Measurements from ENCODE around the gene ZCCHC7. TPM values are rescaled to one million over a fixed set of nuclear protein-coding genes. Genes with fewer than 3 reads are reported as not detected.

ZCCHC7 gene
- total and polyA plus RNA-seq, 2 of the 8 experiments (the other 6 are each of a cell fraction or from before 2014, with no cell fraction given) = 12.2 to 27.5 TPM

- FAIRE-seq (no peak), DNase-seq (ENCODE audit: low read depth in 1 of 2, low spot score in 2 of 2) (no peak)
- H3K4me3 ChIP-seq (ENCODE audit: extremely low read depth in 1 of 4, insufficient read depth in 2 of 4, low read depth in 3 of 4, low read length in 4 of 4) = no peak overlapping the region
- no peak overlapping the region for H4K8ac ChIP-seq (ENCODE audit: extremely low read depth, insufficient read depth, low read length)
- 93% methylated on average over 3 of the region's 3 CpGs; no CpG with 5 or more reads in 1 of the 2 experiments for WGBS, 2 experiments (ENCODE audit: extremely low coverage in 1 of 2, insufficient coverage in 1 of 2, insufficient read length in 1 of 2, insufficient replicate concordance in 2 of 2, low coverage in 1 of 2, low lambda C conversion rate in 2 of 2, missing lambda C conversion rate in 1 of 2)
- no peaks in the 10 kb centered on the region; the same call in 1 of the 2 replicates for H3K23me2 ChIP-seq (ENCODE audit: low read depth, low read length)
- no peak overlapping the region for H2BK15ac ChIP-seq (ENCODE audit: low read length)
- no peak overlapping the region for H2BK120ac ChIP-seq (replicated peaks; ENCODE audit: low read depth, low read length)
- ChIA-PET CTCF (ENCODE audit: partially characterized antibody) (interaction anchor here (0.6 to 1.5 kb wide), 4 partner anchors 15 to 572 kb away, joined by 3 to 4 read pairs (median 3); no protein-coding TSS in a partner anchor), POLR2A (ENCODE audit: partially characterized antibody) (no interaction called here)
- H2BK12ac ChIP-seq (ENCODE audit: low read depth, low read length) = no peak overlapping the region
- H3K18ac ChIP-seq (ENCODE audit: extremely low read depth, low read length) = no peak overlapping the region
- TF ChIP-seq SP2 (IDR thresholded peaks at IDR 0.05; ENCODE audit: low read length) = no peak
- TF ChIP-seq SP4 (IDR thresholded peaks at IDR 0.05; ENCODE audit: low read length) = no peak
- peaks cover 0 to 6% (median 2%) of the 10 kb centered on the region in 4 experiments; a peak in 4 of 7 replicates for H3K4me1 ChIP-seq (replicated peaks in 1 of 4; ENCODE audit: control insufficient read depth in 3 of 4, insufficient read depth in 4 of 4, low read length in 3 of 4)
- no peak overlapping the region for H3K4ac ChIP-seq (replicated peaks; ENCODE audit: insufficient read length, low read depth, low read length)
- no peak overlapping the region for H3K27ac ChIP-seq (ENCODE audit: low read depth, low read length)
- H2BK20ac ChIP-seq (ENCODE audit: low read length) = no peak overlapping the region
- no peak overlapping the region for H4K91ac ChIP-seq (replicated peaks; ENCODE audit: insufficient read length, low read length)
- no peaks in the 10 kb centered on the region for H3K36me3 ChIP-seq (ENCODE audit: control insufficient read depth in 2 of 4, insufficient read depth in 4 of 4, low read length in 3 of 4)
- no peaks in the 10 kb centered on the region for H3K79me1 ChIP-seq (ENCODE audit: low read depth, low read length)
- H2AK5ac ChIP-seq (ENCODE audit: low read depth, low read length) = no peak overlapping the region
- H3K56ac ChIP-seq (replicated peaks; ENCODE audit: insufficient read length, low read depth, low read length) = no peak overlapping the region
- H3K27me3 ChIP-seq (replicated peaks in 1 of 4; ENCODE audit: control insufficient read depth in 3 of 4, extremely low read depth in 1 of 4, insufficient read depth in 3 of 4, low read length in 3 of 4) = no peaks in the 10 kb centered on the region
- no peak overlapping the region for H2AFZ ChIP-seq (ENCODE audit: low read length)
- no peak overlapping the region for H3K9ac ChIP-seq (replicated peaks in 1 of 4; ENCODE audit: extremely low read depth in 1 of 4, low read depth in 3 of 4, low read length in 3 of 4)
- H4K5ac ChIP-seq (ENCODE audit: insufficient read length, low read depth, low read length) = no peak overlapping the region
- no peak overlapping the region for H3K23ac ChIP-seq (ENCODE audit: insufficient read length)
- no peak overlapping the region for H3K4me2 ChIP-seq (ENCODE audit: insufficient read depth in 1 of 2, low read depth in 2 of 2, low read length in 2 of 2)
- H3K14ac ChIP-seq (ENCODE audit: insufficient read length) = no peak overlapping the region
- H3K79me2 ChIP-seq (ENCODE audit: control insufficient read depth in 1 of 2, insufficient read depth in 2 of 2, low read length in 2 of 2) = no peaks in the 10 kb centered on the region
- H3K9me3 ChIP-seq (ENCODE audit: insufficient read depth in 2 of 2, low read depth in 1 of 2, low read length in 1 of 2) = no peaks in the 10 kb centered on the region
- no peak overlapping the region for H2BK5ac ChIP-seq (ENCODE audit: low read depth, low read length)
- H4K20me1 ChIP-seq (replicated peaks in 1 of 2; ENCODE audit: control insufficient read depth in 1 of 2, insufficient read depth in 2 of 2, low read length in 2 of 2) = peaks cover 1 to 4% of the 10 kb centered on the region in 2 experiments
Observed at GRCh38 chr9:37345038-37345437, 224.7 kb downstream of the ZCCHC7 start.
